ENCODE measurements around the gene FLYWCH1.

Gene FLYWCH1

GRCh38 chr16:2902337-2903130 is 9.2 kb upstream of the FLYWCH1 start:
- TF ChIP-seq CTCF (IDR thresholded peaks at IDR 0.05), result no peak
- H3K27ac ChIP-seq, result no peak overlapping the region
- DNase-seq, result no peak
- H3K27me3 ChIP-seq, result no peaks in the 10 kb centered on the region
- H3K4me1 ChIP-seq, result peaks cover 0 to 18% (median 11%) of the 10 kb centered on the region in 4 donors
- H3K36me3 ChIP-seq, result peaks cover 0 to 29% (median 0%) of the 10 kb centered on the region in 3 donors
- intact Hi-C loops (cut with DNase I; ENCODE audit: low total_unique reads), result no loop called here
- no peaks in the 10 kb centered on the region for H3K9me3 ChIP-seq
- H3K4me3 ChIP-seq, result no peak overlapping the region

GRCh38 chr16:2904100-2904921 is 7.4 kb upstream of the FLYWCH1 start:
- H3K27ac ChIP-seq, result peak overlapping the region; percentile 84 to 98
- peak; percentile 81 to 92 for DNase-seq
- peaks cover 0 to 14% (median 0%) of the 10 kb centered on the region in 3 donors for H3K36me3 ChIP-seq
- intact Hi-C loops (cut with DNase I; ENCODE audit: low total_unique reads), result no loop called here
- peaks cover 0 to 18% (median 12%) of the 10 kb centered on the region in 4 donors for H3K4me1 ChIP-seq
- H3K4me3 ChIP-seq, result peak overlapping the region; percentile 79 to 80
- peak; percentile 89 to 98 for TF ChIP-seq CTCF (IDR thresholded peaks at IDR 0.05)
- no peaks in the 10 kb centered on the region for H3K9me3 ChIP-seq
- no peaks in the 10 kb centered on the region for H3K27me3 ChIP-seq

GRCh38 chr16:2904922-2905240 is 6.8 kb upstream of the FLYWCH1 start:
- Histone ChIP-seq H3K27me3 (no peaks in the 10 kb centered on the region), H3K4me3 (peak overlapping the region; percentile 79 to 80), H3K4me1 (peaks cover 0 to 18% (median 12%) of the 10 kb centered on the region in 4 donors), H3K9me3 (no peaks in the 10 kb centered on the region), H3K36me3 (peaks cover 0 to 8% (median 0%) of the 10 kb centered on the region in 3 donors), H3K27ac (peak overlapping the region; percentile 84 to 98)
- intact Hi-C loops (cut with DNase I; ENCODE audit: low total_unique reads), result loop anchor here (1.0 kb wide), 1 partner anchor 23 kb away; no protein-coding TSS in a partner anchor
- no peak for DNase-seq
- TF ChIP-seq CTCF (IDR thresholded peaks at IDR 0.05), result no peak

- intact Hi-C loops (cut with DNase I; ENCODE audit: low total_unique reads), result loop anchor here (1.0 kb wide), 1 partner anchor 23 kb away; no protein-coding TSS in a partner anchor
Measured at GRCh38 chr16:2905241-2905987, 6.3 kb upstream of the FLYWCH1 start.

More at GRCh38 chr16:2905241-2905987, 6.3 kb upstream of the FLYWCH1 start:
- Histone ChIP-seq H3K4me1 (peaks cover 0 to 18% (median 12%) of the 10 kb centered on the region in 4 donors), H3K36me3 (peaks cover 0 to 5% (median 0%) of the 10 kb centered on the region in 3 donors), H3K4me3 (peak overlapping the region; percentile 79 to 80), H3K9me3 (no peaks in the 10 kb centered on the region), H3K27me3 (no peaks in the 10 kb centered on the region), H3K27ac (peak overlapping the region; percentile 84 to 98)
- TF ChIP-seq CTCF (IDR thresholded peaks at IDR 0.05), result no peak
- peak; percentile 99 to 100 for DNase-seq

Measured in tibial artery (tissue), 4 donors.